Measurements from ENCODE around the gene GREB1L. TPM values are rescaled to one million over a fixed set of nuclear protein-coding genes. Genes with fewer than 3 reads are reported as not detected.

Gene GREB1L
- total and polyA plus RNA-seq, 9 of the 15 experiments (the other 6 are each of a cell fraction or from before 2014, with no cell fraction given), result 0.03 TPM; not detected in 8

- 0% methylated on average over 4 of the region's 4 CpGs for WGBS (ENCODE audit: insufficient coverage, low coverage, missing lambda C conversion rate)
- FAIRE-seq, result no peak
- H3K27ac ChIP-seq (ENCODE audit: extremely low read depth, low read depth, low read length), result no peak overlapping the region
- no peaks in the 10 kb centered on the region for H3K4me1 ChIP-seq (replicated peaks in 1 of 2; ENCODE audit: control insufficient read depth in 2 of 2, insufficient read depth in 2 of 2, low read length in 2 of 2)
- H4K20me1 ChIP-seq (replicated peaks; ENCODE audit: control insufficient read depth, insufficient read depth, low read length), result no peaks in the 10 kb centered on the region
- H3K9ac ChIP-seq (ENCODE audit: insufficient read depth in 1 of 2, low read depth in 2 of 2, low read length in 2 of 2), result no peak overlapping the region
- no peak for DNase-seq (ENCODE audit: extremely low read depth in 1 of 4, low spot score in 3 of 4)
- H3K4me3 ChIP-seq, result no peak overlapping the region
- no peaks in the 10 kb centered on the region for H3K79me2 ChIP-seq (ENCODE audit: control insufficient read depth, insufficient read depth, low read length)
- no peak for ATAC-seq
- ChIA-PET POLR2A (interaction anchor here (0.9 kb wide), 1 partner anchor 12 kb away, joined by 3 read pairs; no protein-coding TSS in a partner anchor), CTCF (ENCODE audit: low intra/inter-chr PET ratio) (no interaction called here)
- H3K9me3 ChIP-seq (replicated peaks; ENCODE audit: control insufficient read depth, insufficient read depth, low read depth, low read length), result no peaks in the 10 kb centered on the region
- in situ Hi-C loops (cut with MboI), result no loop called here
- no peak overlapping the region for H2AFZ ChIP-seq (ENCODE audit: low read depth, low read length)
- TF ChIP-seq HMGN3 (IDR thresholded peaks at IDR 0.05; ENCODE audit: borderline replicate concordance, extremely low read depth, insufficient read length, low read depth, low read length), result no peak
- TF ChIP-seq RFX1 (IDR thresholded peaks at IDR 0.05), result peak; percentile 61
- no peaks in the 10 kb centered on the region for H3K9me1 ChIP-seq (ENCODE audit: control insufficient read depth, insufficient read depth, low read length)
- BruUV-seq (replicated peaks), result no TSS peak
- no peaks in the 10 kb centered on the region for H3K36me3 ChIP-seq (ENCODE audit: control insufficient read depth, insufficient read depth, low read length)
- intact Hi-C loops (cut with micrococcal nuclease), result no loop called here
- H3K4me2 ChIP-seq (ENCODE audit: insufficient read depth, low read length), result no peak overlapping the region
- H3K27me3 ChIP-seq (ENCODE audit: control insufficient read depth in 2 of 2, insufficient read depth in 2 of 2, low read length in 2 of 2), result peaks cover 13 to 14% of the 10 kb centered on the region in 2 experiments; a peak in 4 of 5 replicates
Observed at GRCh38 chr18:21452796-21453510, 210.9 kb downstream of the GREB1L start.

DNA sequence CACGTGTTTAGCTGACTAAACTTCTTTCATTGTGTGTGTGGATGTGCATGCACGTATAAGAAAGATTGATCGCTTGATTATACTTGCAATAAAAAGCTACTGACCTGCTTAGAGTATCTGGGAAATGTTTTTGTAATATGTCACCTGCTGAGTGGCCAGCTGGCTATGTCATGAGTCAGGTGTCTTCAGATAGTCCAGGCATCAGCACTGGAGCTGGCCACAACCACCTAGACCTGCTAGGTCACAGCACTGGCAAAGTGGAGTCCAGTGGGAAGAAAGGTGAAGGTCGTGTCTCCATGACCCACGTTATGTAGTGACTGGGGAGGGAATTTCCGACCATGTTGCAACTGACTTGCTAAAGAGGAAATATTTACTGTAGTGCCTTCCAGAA lies 211.5 kb downstream of the GREB1L start:
- no peak overlapping the region for H3K4me2 ChIP-seq (ENCODE audit: insufficient read depth, low read length)
- H3K36me3 ChIP-seq (ENCODE audit: control insufficient read depth, insufficient read depth, low read length), result no peaks in the 10 kb centered on the region
- no TSS peak for BruUV-seq (replicated peaks)
- in situ Hi-C loops (cut with MboI), result no loop called here
- WGBS (ENCODE audit: insufficient coverage, low coverage, missing lambda C conversion rate), result under 1% methylated on average over 6 of the region's 6 CpGs
- H2AFZ ChIP-seq (ENCODE audit: low read depth, low read length), result no peak overlapping the region
- H3K9ac ChIP-seq (ENCODE audit: insufficient read depth in 1 of 2, low read depth in 2 of 2, low read length in 2 of 2), result no peak overlapping the region
- POLR2A ChIA-PET, result no interaction called here
- H3K27ac ChIP-seq (ENCODE audit: extremely low read depth, low read depth, low read length), result no peak overlapping the region
- no peak overlapping the region for H3K4me3 ChIP-seq
- ATAC-seq (no peak), FAIRE-seq (no peak), DNase-seq (ENCODE audit: extremely low read depth in 1 of 4, low spot score in 3 of 4) (no peak)
- peaks cover 17 to 19% of the 10 kb centered on the region in 2 experiments; a peak in 4 of 5 replicates for H3K27me3 ChIP-seq (ENCODE audit: control insufficient read depth in 2 of 2, insufficient read depth in 2 of 2, low read length in 2 of 2)
- CTCF ChIA-PET (ENCODE audit: low intra/inter-chr PET ratio), result no interaction called here
- intact Hi-C loops (cut with micrococcal nuclease), result no loop called here
- TF ChIP-seq KAT8 (IDR thresholded peaks at IDR 0.05; ENCODE audit: low read depth) (no peak), NR2C2 (CRISPR knock-in tag; IDR thresholded peaks at IDR 0.05) (no peak), NR2C2 (tag; IDR thresholded peaks at IDR 0.05) (no peak), ZNF609 (CRISPR knock-in tag; IDR thresholded peaks at IDR 0.05; ENCODE audit: borderline replicate concordance) (no peak)
- TF ChIP-seq, protein P1, sequence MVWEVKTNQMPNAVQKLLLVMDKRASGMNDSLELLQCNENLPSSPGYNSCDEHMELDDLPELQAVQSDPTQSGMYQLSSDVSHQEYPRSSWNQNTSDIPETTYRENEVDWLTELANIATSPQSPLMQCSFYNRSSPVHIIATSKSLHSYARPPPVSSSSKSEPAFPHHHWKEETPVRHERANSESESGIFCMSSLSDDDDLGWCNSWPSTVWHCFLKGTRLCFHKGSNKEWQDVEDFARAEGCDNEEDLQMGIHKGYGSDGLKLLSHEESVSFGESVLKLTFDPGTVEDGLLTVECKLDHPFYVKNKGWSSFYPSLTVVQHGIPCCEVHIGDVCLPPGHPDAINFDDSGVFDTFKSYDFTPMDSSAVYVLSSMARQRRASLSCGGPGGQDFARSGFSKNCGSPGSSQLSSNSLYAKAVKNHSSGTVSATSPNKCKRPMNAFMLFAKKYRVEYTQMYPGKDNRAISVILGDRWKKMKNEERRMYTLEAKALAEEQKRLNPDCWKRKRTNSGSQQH (CRISPR knock-in tag; IDR thresholded peaks at IDR 0.05), result no peak
- H4K20me1 ChIP-seq (replicated peaks; ENCODE audit: control insufficient read depth, insufficient read depth, low read length), result no peaks in the 10 kb centered on the region
- H3K79me2 ChIP-seq (ENCODE audit: control insufficient read depth, insufficient read depth, low read length), result no peaks in the 10 kb centered on the region
- no peaks in the 10 kb centered on the region for H3K9me3 ChIP-seq (replicated peaks; ENCODE audit: control insufficient read depth, insufficient read depth, low read depth, low read length)
- no peaks in the 10 kb centered on the region for H3K4me1 ChIP-seq (replicated peaks in 1 of 2; ENCODE audit: control insufficient read depth in 2 of 2, insufficient read depth in 2 of 2, low read length in 2 of 2)
- no peaks in the 10 kb centered on the region for H3K9me1 ChIP-seq (ENCODE audit: control insufficient read depth, insufficient read depth, low read length)
